Left ventricle myocardium superior (tissue), 1 donor: ENCODE measurements around the gene GAS2. TPM values are rescaled to one million over a fixed set of nuclear protein-coding genes. Genes with fewer than 3 reads are reported as not detected.

Source experiments
- ATAC-seq: fragments of 200-7000 bp; cut with Tn5 transposase; one replicate; pipeline ENCODE4 v1.9.1; 2020; ENCODE audit warnings: mild to moderate bottlenecking, moderate library complexity
- DNase-seq: peaks from one replicate; pipeline ENCODE4 v3.0.0-alpha.2; 2020
- intact Hi-C: fragments of 100-400 bp; cut with micrococcal nuclease; formaldehyde crosslinking; loops from one replicate; pipeline ENCODE4 v1.11.0; 2022
- total RNA-seq: library from RNA; stranded (reverse); fragmentation: NEBNext Ultra II Directional; extraction: Animal tissue kit (Norgen Biotek cat#: 25700); gene quantifications from one replicate; pipeline ENCODE4 v1.2.1, GENCODE V29; 2021
- donor health status: DM: no; HTN: yes; CAD: no; lungs with severe emphysema.

Gene GAS2
- total RNA-seq, 1 donor from 2014 or later: 13.0 TPM

GRCh38 chr11:22713336-22713735 lies 46.9 kb downstream of the GAS2 start:
- no peak for DNase-seq
- no peak for ATAC-seq
- intact Hi-C loops: no loop called here

GRCh38 chr11:22715971-22716370 lies 49.6 kb downstream of the GAS2 start:
- intact Hi-C loops: no loop called here
- no peak for ATAC-seq
- no peak for DNase-seq

- DNase-seq: no peak
- ATAC-seq: no peak
- intact Hi-C loops: loop anchor here (10.0 kb wide), 1 partner anchor 46 kb away; no protein-coding TSS in a partner anchor
These were observed 54.0 kb downstream of the GAS2 start for GRCh38 chr11:22720457-22720856.

DNA sequence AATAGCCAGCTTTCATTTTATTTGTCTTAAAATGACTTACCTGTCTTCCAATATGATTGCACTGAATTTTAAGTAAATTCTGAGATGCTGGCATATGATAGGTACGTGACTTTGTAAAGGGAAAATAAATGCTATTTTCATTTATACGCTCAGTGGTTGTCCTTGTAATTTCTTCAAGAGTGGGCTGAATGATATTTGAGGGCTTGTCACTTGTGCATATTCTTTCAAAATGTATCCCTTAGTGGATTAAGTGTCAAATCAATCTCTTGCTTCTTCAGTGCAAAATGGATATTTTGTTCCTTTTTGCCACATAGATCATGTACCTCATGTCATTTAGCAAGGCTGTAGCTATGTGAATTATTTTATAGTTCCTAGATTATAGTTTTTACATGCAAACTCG lies 56.9 kb downstream of the GAS2 start:
- intact Hi-C loops: loop anchor here (10.0 kb wide), 1 partner anchor 48 kb away; no protein-coding TSS in a partner anchor
- DNase-seq: no peak
- no peak for ATAC-seq

- intact Hi-C loops: loop anchor here (10.0 kb wide), 1 partner anchor 50 kb away; no protein-coding TSS in a partner anchor
- DNase-seq (no peak), ATAC-seq (peak; percentile 89)
These were observed 58.7 kb downstream of the GAS2 start for GRCh38 chr11:22725079-22725478.

GRCh38 chr11:22728600-22729389 lies 62.4 kb downstream of the GAS2 start:
- ATAC-seq: no peak
- intact Hi-C loops: loop anchor here (10.0 kb wide), 1 partner anchor 54 kb away; no protein-coding TSS in a partner anchor
- no peak for DNase-seq

DNA sequence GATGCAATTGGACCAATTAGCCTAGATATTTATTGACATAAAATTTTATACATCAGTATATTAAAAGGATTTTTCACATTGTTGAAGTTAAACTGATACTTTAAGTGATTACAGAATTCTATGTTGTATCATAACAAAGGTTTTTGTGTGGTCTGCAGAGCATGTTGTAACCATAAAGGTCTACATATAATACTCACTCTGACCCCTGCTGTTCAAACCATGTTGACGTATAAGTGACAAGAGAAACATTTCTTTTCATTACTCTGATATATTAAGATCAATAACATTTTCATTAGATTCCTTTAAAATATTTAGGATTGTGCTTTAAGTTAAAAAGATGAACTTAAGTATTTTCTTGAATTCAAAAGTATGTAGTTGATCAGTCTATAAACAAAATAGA lies 63.9 kb downstream of the GAS2 start:
- no peak for ATAC-seq
- intact Hi-C loops: no loop called here

DNA sequence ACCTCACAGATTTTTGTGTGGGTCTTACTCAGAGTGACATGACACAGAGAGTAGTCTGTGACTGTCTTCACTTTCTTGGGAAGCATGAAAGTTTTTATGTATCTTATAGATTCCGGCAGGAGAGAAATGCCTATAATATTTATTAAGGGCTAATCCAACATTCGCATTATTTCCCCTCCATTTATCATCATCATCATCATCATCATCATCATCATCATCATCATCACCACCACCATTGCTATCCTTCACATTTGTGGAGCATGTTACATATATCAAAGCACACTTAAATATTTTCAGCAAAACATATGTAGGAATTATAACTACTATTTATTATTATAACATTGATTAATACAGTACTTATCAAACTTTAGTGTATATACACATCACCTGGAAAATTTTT lies 66.2 kb downstream of the GAS2 start:
- DNase-seq: no peak
- ATAC-seq: no peak
- intact Hi-C loops: no loop called here

More for the DNA sequence above, 63.9 kb downstream of the GAS2 start:
- DNase-seq: no peak

GRCh38 chr11:22733475-22734248 lies 67.3 kb downstream of the GAS2 start:
- intact Hi-C loops: no loop called here
- peak; percentile 18 for ATAC-seq
- DNase-seq: no peak

GRCh38 chr11:22734628-22735345 lies 68.4 kb downstream of the GAS2 start:
- ATAC-seq (no peak), DNase-seq (no peak)
- intact Hi-C loops: no loop called here

DNA sequence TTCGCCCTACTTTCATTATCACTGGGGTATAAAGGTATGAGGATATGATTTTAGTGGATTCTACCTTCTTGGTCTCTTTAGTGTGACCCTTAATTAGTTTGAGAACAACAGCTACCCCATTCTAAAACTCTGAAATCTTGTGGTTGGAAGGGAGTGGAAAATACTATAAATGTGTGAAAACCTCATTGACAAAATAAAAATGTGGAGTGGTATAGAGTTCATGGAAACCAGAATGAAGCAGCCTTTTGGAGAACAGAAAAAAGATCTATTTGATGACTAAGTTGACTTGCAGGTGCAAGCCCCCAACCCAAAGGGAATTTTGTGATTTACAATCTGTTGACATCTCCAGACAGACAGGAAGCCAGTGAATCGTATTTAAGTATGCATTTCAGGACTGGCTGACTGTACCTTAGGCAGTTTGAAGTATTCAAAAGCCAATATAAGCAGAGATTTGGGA lies 75.8 kb downstream of the GAS2 start:
- no peak for ATAC-seq
- DNase-seq: no peak
- intact Hi-C loops: no loop called here

DNA sequence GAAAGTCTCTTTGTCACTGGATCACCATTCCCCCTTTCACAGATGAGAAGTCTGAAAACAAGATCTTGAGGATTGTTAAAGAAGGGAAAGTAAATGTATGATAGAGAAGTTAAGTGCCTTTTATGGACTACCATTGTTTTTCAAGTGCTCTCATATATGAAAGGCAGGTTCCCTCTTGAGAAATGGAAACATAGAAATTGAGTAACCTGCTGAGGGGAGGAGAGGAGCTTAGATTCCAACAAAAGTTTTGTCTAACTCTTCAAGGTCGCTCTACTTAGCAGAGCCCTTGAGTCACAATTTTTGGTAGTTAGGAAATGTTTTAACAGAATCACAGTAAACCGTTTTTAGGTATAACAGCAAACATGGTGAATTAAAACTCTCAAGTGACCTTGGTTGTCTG lies 83.1 kb downstream of the GAS2 start:
- DNase-seq: no peak
- ATAC-seq: no peak
- intact Hi-C loops: no loop called here

DNA sequence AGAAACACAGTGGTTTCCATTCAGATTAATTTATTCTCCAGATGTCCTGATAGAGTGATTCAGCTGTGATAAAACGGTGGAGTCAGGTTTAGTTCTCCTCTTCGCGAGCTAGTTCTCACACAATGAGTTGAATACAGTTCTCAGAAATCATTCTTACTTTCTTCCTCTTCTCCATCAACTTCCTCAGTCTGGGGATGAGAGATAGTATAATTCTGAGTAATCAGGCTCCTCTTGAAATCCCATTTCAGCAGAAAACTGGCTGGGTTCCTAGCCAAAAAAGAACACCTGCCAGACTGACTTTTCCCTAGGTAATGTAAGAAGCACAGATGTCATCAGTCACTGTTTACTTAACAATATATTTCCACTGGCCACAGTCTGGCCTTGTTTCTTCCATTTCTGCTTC lies 86.5 kb downstream of the GAS2 start:
- no peak for ATAC-seq
- intact Hi-C loops: no loop called here
- DNase-seq: no peak

GRCh38 chr11:22753416-22753815 lies 87.0 kb downstream of the GAS2 start:
- intact Hi-C loops: no loop called here
- ATAC-seq (no peak), DNase-seq (no peak)

- DNase-seq: no peak
These were observed 94.7 kb downstream of the GAS2 start for GRCh38 chr11:22761066-22761465.

DNA sequence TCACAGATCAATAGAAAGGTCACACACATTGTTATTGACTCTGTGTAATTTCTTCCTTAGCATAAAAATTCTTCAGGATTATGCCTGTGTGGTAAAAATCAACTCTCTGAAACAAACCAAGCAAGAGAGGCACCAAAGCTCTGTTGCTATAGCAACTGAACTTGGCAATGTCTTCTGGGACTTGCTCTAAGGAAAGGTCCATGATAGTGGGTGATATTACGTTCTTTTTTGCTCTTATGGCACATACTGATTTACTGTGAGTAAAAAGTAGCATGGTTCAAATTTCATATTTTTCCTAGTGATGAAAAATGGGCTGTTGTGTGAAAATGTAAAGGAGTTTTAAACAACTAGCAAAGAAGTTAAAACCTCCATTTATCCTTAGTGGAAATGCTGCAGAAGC lies 96.8 kb downstream of the GAS2 start:
- intact Hi-C loops: no loop called here
- ATAC-seq (no peak), DNase-seq (no peak)

More at GRCh38 chr11:22761066-22761465, 94.7 kb downstream of the GAS2 start:
- intact Hi-C loops: no loop called here
- ATAC-seq: no peak

GRCh38 chr11:22764735-22765134 lies 98.3 kb downstream of the GAS2 start:
- intact Hi-C loops: no loop called here
- ATAC-seq (no peak), DNase-seq (no peak)

- intact Hi-C loops: no loop called here
- peak; percentile 49 for ATAC-seq
- DNase-seq: no peak
These were observed 101.9 kb downstream of the GAS2 start for GRCh38 chr11:22768281-22768680.

DNA sequence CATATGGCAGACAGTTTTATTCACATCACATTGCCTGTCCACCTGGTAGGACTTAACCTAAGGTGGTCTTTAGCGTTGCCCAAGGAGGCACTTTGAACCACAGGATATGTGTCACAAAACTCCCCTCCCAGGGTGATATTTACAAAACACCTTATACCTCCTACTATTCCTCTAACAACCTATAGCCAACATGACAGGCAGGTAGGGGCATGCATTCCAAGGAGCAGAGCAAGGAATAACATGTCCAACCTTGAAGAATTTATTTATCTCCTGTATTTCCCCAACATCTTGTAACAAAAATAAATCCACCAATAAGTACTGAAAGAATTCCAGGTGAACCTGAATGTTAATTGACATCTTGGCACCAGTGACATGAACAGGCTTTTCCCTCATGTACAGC lies 102.7 kb downstream of the GAS2 start:
- ATAC-seq (no peak), DNase-seq (no peak)
- intact Hi-C loops: no loop called here

- ATAC-seq (no peak), DNase-seq (no peak)
- intact Hi-C loops: no loop called here
These were observed 108.3 kb downstream of the GAS2 start for GRCh38 chr11:22774716-22775115.
